ENCODE measurements around the gene POLD1. TPM values are rescaled to one million over a fixed set of nuclear protein-coding genes. Genes with fewer than 3 reads are reported as not detected.
A peak's percentile ranks its signal among the peaks of the same experiment; 100 is the strongest.

Gene POLD1
- total RNA-seq, 2 experiments from 2014 or later: 117 to 119 TPM

DNA sequence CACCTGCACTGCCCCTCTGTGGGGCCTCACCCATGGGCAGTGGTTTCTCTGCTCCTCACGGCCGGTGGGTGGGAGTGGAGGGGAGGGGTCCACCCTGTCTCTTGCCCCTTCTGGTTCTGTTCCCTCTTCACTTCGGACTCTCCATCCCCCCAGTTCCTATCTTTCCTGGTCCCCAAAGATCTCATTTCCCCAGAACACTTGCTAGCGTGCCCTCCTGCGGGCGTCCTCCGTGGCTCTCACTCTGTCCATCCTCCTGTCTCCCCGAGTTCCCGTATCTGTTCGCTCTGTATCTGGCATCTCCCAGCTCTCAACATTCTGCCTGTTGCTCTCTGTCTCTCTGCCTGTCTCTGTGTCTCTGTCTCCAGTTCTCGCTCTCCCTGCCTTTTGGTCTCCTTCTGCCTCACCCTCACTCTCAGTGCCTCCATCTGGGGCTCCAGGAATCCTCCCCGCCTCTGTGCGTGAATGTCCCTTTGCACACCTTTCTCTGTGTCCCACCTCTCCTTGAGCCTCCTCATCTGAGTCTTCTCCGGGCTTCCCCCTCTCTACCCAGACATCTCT, 35.0 kb downstream of the POLD1 start:
- DNase-seq: no peak
- H3K9me3 Mint-ChIP-seq: no peaks in the 10 kb centered on the region
- no peak overlapping the region for H3K4me3 Mint-ChIP-seq
- H3K4me1 Mint-ChIP-seq: peaks cover 13% of the 10 kb centered on the region
- POLR2A ChIA-PET: no interaction called here
- H3K27ac Mint-ChIP-seq: no peak overlapping the region
- H3K27me3 Mint-ChIP-seq: peaks cover 14% of the 10 kb centered on the region
- CTCF ChIA-PET: interaction anchor here (1.6 kb wide), 1 partner anchor 62 kb away, joined by 4 read pairs; no protein-coding TSS in a partner anchor
- H3K36me3 Mint-ChIP-seq (ENCODE audit: low read depth): peaks cover 4% of the 10 kb centered on the region

DNA sequence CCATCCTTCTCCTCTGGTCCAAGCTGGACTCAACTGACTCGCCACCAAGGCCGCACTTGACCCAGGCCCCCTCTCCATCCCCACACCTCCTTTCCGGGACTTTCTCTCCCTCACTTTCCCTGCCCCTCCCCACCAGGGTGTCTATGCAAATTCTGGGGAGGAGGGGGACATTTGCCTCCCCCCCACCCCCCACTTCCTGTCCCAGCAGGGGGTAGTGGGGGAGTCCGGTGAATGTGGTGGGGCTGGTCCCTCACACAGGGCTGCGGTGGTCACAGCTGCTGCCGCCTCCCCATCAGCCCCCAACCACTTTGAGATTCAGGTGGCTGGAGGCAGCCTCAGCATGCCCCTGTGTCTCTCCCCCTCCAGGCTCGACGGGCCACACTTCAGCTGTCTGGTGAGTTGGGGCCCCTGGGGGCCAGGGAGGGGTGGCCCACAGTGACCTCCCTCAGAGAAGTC, 35.5 kb downstream of the POLD1 start:
- ChIA-PET POLR2A (no interaction called here), CTCF (interaction anchor here (1.6 kb wide), 1 partner anchor 62 kb away, joined by 4 read pairs; no protein-coding TSS in a partner anchor)
- no peak overlapping the region for H3K27ac Mint-ChIP-seq
- H3K4me1 Mint-ChIP-seq: peaks cover 13% of the 10 kb centered on the region
- no peak for DNase-seq
- peaks cover 14% of the 10 kb centered on the region for H3K27me3 Mint-ChIP-seq
- H3K9me3 Mint-ChIP-seq: no peaks in the 10 kb centered on the region
- H3K4me3 Mint-ChIP-seq: no peak overlapping the region
- peaks cover 2% of the 10 kb centered on the region for H3K36me3 Mint-ChIP-seq (ENCODE audit: low read depth)

DNA sequence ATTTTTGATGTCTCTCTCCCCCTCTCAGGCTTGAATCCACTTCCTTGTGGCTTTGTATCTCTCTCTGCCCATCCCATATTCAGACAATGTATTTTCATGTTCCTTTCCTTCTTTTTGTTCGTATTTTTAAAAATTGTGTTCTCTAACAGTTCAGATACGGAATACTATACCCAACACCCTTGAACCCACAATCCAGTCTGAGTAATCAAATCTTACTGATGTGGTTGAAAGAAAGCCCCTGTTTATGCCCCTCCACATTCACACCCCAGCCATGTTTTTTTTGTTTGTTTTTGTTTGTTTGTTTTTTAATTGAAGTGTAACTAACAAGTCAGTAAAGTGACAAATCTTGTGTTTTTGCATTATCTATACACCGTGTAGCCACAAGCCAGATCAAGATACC, 36.0 kb downstream of the POLD1 start:
- peaks cover 10% of the 10 kb centered on the region for H3K4me1 Mint-ChIP-seq
- H3K27me3 Mint-ChIP-seq: peaks cover 14% of the 10 kb centered on the region
- ChIA-PET CTCF (interaction anchor here (1.6 kb wide), 1 partner anchor 63 kb away, joined by 4 read pairs; no protein-coding TSS in a partner anchor), POLR2A (no interaction called here)
- no peak for DNase-seq
- no peaks in the 10 kb centered on the region for H3K9me3 Mint-ChIP-seq
- no peak overlapping the region for H3K27ac Mint-ChIP-seq
- no peaks in the 10 kb centered on the region for H3K36me3 Mint-ChIP-seq (ENCODE audit: low read depth)
- no peak overlapping the region for H3K4me3 Mint-ChIP-seq

DNA sequence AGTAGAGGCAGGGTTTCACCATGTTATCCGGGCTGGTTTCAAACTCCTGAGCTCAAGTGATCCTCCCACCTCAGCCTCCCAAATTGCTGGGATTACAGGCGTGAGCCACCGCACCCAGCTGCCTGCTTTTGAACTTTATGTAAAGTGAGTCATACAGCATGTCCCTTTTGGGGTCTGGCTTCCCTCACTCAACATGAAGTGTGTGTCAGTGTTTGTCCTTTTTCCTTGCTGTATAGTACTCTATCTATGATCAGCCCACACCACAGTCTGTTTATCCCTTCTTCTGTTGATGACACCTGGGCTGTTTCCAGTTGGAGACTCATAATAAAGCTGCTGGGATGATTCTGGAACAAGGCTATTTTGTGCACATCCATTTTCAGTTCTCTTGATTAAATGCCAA, 36.7 kb downstream of the POLD1 start:
- Mint-ChIP-seq H3K4me1 (peaks cover 10% of the 10 kb centered on the region), H3K9me3 (no peaks in the 10 kb centered on the region), H3K27ac (no peak overlapping the region), H3K4me3 (no peak overlapping the region), H3K27me3 (peaks cover 14% of the 10 kb centered on the region), H3K36me3 (ENCODE audit: low read depth) (no peaks in the 10 kb centered on the region)
- DNase-seq: no peak
- POLR2A ChIA-PET: no interaction called here
- CTCF ChIA-PET: interaction anchor here (1.6 kb wide), 1 partner anchor 63 kb away, joined by 4 read pairs; no protein-coding TSS in a partner anchor

DNA sequence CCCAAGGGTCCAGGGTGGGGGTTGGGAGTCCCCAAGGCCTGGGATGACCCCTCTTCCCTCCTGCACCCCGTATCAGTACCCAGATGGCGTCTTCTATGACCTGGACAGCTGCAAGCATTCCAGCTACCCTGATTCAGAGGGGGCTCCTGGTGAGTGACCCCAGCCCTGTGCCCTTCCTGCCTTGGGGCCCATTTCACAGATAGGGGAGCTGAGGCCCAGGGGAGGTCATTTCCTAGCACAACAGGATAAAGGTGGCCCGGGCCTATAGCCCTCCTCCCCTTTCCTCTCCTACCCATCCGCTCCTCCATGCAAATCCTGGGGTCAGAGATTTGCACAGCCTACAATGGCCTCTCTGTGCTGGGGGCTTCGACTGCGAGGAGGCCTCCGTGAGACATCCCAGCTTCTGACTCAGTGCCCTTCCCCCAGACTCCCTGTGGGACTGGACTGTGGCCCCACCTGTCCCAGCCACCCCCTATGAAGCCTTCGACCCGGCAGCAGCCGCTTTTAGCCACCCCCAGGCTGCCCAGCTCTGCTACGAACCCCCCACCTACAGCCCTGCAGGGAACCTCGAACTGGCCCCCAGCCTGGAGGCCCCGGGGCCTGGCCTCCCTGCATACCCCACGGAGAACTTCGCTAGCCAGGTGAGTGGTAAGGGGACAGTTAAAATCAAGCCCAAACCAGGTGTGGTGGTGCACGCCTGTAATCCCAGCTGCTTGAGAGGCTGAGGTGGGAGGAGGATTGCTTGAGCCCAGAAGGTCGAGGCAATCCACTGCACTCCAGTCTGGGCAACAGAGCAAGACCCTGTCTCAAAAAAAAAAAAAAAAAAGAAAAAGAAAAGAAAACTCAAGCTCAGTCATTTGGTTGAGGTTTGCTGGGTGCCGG, 38.5 kb downstream of the POLD1 start:
- Mint-ChIP-seq H3K27me3 (peaks cover 14% of the 10 kb centered on the region), H3K4me1 (peaks cover 12% of the 10 kb centered on the region), H3K4me3 (no peak overlapping the region), H3K27ac (no peak overlapping the region), H3K36me3 (ENCODE audit: low read depth) (no peaks in the 10 kb centered on the region), H3K9me3 (no peaks in the 10 kb centered on the region)
- DNase-seq: no peak
- ChIA-PET CTCF (no interaction called here), POLR2A (no interaction called here)

DNA sequence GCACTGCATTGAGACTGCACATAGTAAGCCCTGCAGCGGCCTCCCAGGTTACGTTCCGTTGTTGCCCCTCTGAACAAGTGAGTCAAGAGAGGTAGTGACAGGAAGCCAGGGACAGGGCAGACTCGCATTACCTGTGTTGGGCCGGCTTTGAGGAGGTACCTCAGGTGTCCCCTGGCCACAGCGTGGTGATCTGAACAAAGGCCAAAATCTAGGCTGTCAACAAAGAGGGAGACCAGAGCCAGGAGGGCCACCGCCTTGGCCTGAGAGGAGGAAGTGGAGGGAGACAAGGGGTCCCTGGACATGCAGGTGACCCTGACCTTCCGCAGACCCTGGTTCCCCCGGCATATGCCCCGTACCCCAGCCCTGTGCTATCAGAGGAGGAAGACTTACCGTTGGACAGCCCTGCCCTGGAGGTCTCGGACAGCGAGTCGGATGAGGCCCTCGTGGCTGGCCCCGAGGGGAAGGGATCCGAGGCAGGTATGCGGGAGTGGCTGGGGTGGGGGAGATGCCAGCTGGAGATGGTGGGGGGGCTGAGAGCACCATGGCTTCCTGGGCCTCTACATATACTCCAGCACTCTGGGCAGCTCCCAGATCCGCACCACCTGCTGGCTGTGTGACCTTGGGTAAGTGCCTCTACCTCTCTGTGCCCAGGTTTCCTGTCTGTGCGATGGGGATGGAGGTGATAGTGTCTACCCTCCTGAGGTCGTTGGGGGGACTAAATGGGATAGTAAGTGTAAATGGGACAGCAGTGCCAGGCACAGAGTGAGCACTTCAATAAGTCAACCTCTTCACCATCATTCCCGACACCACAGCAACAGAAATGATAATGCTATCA, 39.3 kb downstream of the POLD1 start:
- POLR2A ChIA-PET: no interaction called here
- Mint-ChIP-seq H3K27me3 (peaks cover 14% of the 10 kb centered on the region), H3K27ac (no peak overlapping the region), H3K36me3 (ENCODE audit: low read depth) (no peaks in the 10 kb centered on the region), H3K4me3 (no peak overlapping the region), H3K4me1 (peaks cover 12% of the 10 kb centered on the region), H3K9me3 (no peaks in the 10 kb centered on the region)
- no peak for DNase-seq
- CTCF ChIA-PET: no interaction called here

DNA sequence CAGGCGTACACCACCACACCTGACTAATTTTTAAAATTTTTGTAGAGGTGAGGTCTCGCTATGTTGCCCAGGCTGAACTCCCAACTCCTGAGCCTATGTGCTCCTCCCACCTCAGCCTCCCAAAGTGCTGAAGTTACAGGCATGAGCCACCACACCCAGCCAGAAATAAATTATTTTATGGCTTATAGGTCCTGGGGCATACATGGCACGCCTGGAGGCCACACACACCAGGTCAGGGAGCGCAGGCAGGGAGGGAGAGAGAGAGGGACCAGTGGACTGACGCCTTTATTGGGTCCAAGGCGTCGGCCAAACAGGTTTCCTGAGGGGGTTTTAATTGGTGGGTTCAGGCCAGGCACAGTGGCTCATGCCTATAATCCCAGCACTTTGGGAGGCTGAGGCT, 41.4 kb downstream of the POLD1 start:
- CTCF ChIA-PET: no interaction called here
- H3K27me3 Mint-ChIP-seq: peaks cover 5% of the 10 kb centered on the region
- DNase-seq: no peak
- H3K36me3 Mint-ChIP-seq (ENCODE audit: low read depth): no peaks in the 10 kb centered on the region
- H3K27ac Mint-ChIP-seq: no peak overlapping the region
- H3K4me1 Mint-ChIP-seq: peaks cover 2% of the 10 kb centered on the region
- POLR2A ChIA-PET: no interaction called here
- H3K4me3 Mint-ChIP-seq: no peak overlapping the region
- H3K9me3 Mint-ChIP-seq: no peaks in the 10 kb centered on the region

DNA sequence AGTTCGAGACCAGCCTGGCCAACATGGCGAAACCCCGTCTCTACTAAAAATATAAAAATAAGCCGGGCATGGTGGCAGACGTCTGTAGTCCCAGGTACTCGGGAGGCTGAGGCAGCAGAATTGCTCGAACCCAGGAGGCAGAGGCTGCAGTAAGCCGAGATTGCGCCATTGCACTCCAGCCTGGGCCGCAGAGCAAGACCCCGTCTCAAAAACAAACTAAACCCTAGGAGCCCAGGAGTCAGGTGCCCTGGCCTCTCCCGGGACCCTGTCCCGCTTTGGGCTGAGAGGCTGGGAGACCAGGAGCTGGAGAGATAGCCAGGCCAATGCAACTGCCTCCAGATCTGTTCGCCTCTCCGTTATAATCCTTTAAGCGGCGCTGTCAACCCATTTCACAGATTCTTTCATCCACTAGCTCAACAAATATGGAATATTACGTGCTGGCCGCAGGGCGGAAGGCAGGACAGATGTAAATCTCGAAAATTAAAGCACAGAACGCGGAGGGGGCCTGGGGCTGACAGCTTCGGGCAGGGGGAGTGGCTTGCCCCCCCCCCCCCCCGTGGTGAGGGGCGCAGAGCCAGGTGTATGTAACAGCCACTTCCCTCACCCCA, 43.3 kb downstream of the POLD1 start:
- Mint-ChIP-seq H3K27ac (no peak overlapping the region), H3K36me3 (ENCODE audit: low read depth) (no peaks in the 10 kb centered on the region), H3K4me1 (peaks cover 11% of the 10 kb centered on the region), H3K27me3 (peaks cover 8% of the 10 kb centered on the region), H3K4me3 (no peak overlapping the region), H3K9me3 (no peaks in the 10 kb centered on the region)
- no peak for DNase-seq
- ChIA-PET CTCF (interaction anchor here (0.8 kb wide), 1 partner anchor 10 kb away, joined by 3 read pairs; no protein-coding TSS in a partner anchor), POLR2A (interaction anchor here (0.7 to 1.3 kb wide), 2 partner anchors 31 to 41 kb away, joined by 4 read pairs; no protein-coding TSS in a partner anchor)

DNA sequence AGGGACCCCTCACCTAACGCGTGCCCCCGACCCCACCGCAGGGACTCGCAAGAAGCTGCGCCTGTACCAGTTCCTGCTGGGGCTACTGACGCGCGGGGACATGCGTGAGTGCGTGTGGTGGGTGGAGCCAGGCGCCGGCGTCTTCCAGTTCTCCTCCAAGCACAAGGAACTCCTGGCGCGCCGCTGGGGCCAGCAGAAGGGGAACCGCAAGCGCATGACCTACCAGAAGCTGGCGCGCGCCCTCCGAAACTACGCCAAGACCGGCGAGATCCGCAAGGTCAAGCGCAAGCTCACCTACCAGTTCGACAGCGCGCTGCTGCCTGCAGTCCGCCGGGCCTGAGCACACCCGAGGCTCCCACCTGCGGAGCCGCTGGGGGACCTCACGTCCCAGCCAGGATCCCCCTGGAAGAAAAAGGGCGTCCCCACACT, 43.9 kb downstream of the POLD1 start:
- POLR2A ChIA-PET: no interaction called here
- Mint-ChIP-seq H3K27ac (no peak overlapping the region), H3K27me3 (peaks cover 10% of the 10 kb centered on the region), H3K9me3 (no peaks in the 10 kb centered on the region), H3K36me3 (ENCODE audit: low read depth) (no peaks in the 10 kb centered on the region), H3K4me3 (no peak overlapping the region), H3K4me1 (peaks cover 11% of the 10 kb centered on the region)
- CTCF ChIA-PET: interaction anchor here (0.8 kb wide), 1 partner anchor 11 kb away, joined by 3 read pairs; no protein-coding TSS in a partner anchor
- DNase-seq: peak; percentile 40

DNA sequence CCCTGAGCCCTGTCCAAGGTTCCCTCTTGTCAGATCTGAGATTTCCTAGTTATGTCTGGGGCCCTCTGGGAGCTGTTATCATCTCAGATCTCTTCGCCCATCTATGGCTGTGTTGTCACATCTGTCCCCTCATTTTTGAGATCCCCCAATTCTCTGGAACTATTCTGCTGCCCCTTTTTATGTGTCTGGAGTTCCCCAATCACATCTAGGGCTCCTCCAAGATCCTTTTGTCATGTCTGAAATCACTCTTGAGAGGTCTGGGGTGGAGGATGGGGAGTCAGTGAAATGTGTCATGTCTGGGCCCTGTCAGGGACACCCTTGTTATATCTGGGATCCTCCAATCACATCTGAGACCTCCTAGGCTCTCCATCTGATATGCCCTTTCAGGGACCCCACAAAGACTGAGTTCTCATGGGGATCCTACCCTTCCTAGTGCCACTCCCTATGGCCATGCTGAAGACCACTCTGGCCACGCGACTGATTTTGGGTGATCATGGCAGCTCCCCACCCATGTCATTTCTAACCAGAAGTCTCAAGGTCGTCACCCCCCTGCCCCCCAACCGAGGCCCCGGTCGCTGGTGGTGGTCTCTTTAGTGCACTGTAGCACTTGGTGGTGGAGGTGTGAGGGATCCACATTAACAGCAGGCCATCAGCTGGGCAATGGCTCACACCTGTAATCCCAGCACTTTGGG, 44.8 kb downstream of the POLD1 start:
- H3K27ac Mint-ChIP-seq: no peak overlapping the region
- H3K4me3 Mint-ChIP-seq: no peak overlapping the region
- H3K36me3 Mint-ChIP-seq (ENCODE audit: low read depth): no peaks in the 10 kb centered on the region
- H3K9me3 Mint-ChIP-seq: no peaks in the 10 kb centered on the region
- no peak for DNase-seq
- peaks cover 11% of the 10 kb centered on the region for H3K4me1 Mint-ChIP-seq
- POLR2A ChIA-PET: no interaction called here
- CTCF ChIA-PET: no interaction called here
- H3K27me3 Mint-ChIP-seq: peaks cover 14% of the 10 kb centered on the region

DNA sequence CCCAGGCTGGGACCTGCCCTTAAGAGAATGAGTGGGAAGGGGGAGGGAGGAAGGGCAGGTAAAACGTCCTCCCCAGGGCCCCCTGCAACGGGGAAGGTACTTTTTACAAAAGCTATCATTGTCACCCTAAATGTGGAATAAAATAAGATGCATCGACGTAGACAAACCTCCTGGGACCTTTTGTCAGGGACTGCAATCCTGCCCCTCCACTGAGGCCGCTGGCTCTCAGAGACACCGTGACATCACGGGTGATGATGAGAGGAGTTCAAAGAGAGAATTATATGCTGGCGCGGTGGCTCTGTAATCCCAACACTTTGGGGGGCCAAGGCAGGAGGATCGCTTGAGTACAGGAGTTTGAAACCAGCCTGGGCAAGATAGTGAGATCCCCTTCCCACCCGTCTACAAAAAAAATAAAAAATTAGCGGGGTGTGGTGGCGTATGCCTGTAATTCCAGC, 46.8 kb downstream of the POLD1 start:
- Mint-ChIP-seq H3K36me3 (ENCODE audit: low read depth) (no peaks in the 10 kb centered on the region), H3K27me3 (peaks cover 14% of the 10 kb centered on the region), H3K9me3 (no peaks in the 10 kb centered on the region), H3K4me3 (peak overlapping the region; percentile 79), H3K27ac (no peak overlapping the region), H3K4me1 (peaks cover 11% of the 10 kb centered on the region)
- POLR2A ChIA-PET: interaction anchor here (2.1 kb wide), 1 partner anchor 29 kb away, joined by 4 read pairs; no protein-coding TSS in a partner anchor
- CTCF ChIA-PET: interaction anchor here (1.1 kb wide), 1 partner anchor 62 kb away, joined by 3 read pairs; no protein-coding TSS in a partner anchor
- no peak for DNase-seq
